PC-9 (cell line): ENCODE measurements around the gene PTPN1. TPM values are rescaled to one million over a fixed set of nuclear protein-coding genes. Genes with fewer than 3 reads are reported as not detected.

ENCODE experiments used
- BruUV-seq: library from RNA; stranded (reverse); fragments of 400-500 nt; replicated peaks from 2 replicates; lab custom pipeline; 2021; lab: Mats Ljungman, UMichigan
- CTCF ChIA-PET: fragments of 300-600 bp; sonication (Branson Sonifier 250); formaldehyde crosslinking; loops from one replicate; lab custom pipeline; 2022; ENCODE audit warnings: antibody characterized with exemption; lab: Charles Lee
- POLR2A ChIA-PET: fragments of 300-600 bp; sonication (Branson Sonifier 250); formaldehyde crosslinking; loops from one replicate; lab custom pipeline; 2022; ENCODE audit warnings: antibody characterized with exemption; ENCODE audit not compliant: unreplicated experiment; lab: Charles Lee
- DNase-seq, 2 experiments: peaks; one replicate each; pipeline versions ENCODE4 v3.0.0 to v3.0.0-alpha.2; 2015 to 2022; ENCODE audit warnings: mixed read lengths in 1 of 2
- H2AFZ ChIP-seq: fragments of 200-600 bp; sonication (generic); 2 replicates; pipeline ENCODE4 v1.8.1; 2017; ENCODE audit warnings: antibody characterized with exemption
- H3F3A ChIP-seq: fragments of 200-600 bp; sonication (generic); 2 replicates; pipeline ENCODE4 v1.8.1; 2017; ENCODE audit warnings: antibody characterized with exemption, mild to moderate bottlenecking, low read depth; ENCODE audit not compliant: insufficient read depth
- H3K27ac ChIP-seq: fragments of 200-600 bp; sonication (generic); 2 replicates; pipeline ENCODE4 v1.6.1; 2016; ENCODE audit warnings: mixed run types
- H3K27me3 ChIP-seq: fragments of 200-600 bp; sonication (generic); 2 replicates; pipeline ENCODE4 v1.6.1; 2016; ENCODE audit warnings: low read depth, mixed run types; ENCODE audit not compliant: insufficient read depth
- H3K36me3 ChIP-seq: fragments of 200-600 bp; sonication (generic); 2 replicates; pipeline ENCODE4 v1.6.1; 2016; ENCODE audit warnings: low read depth, mixed run types
- H3K4me1 ChIP-seq: fragments of 200-600 bp; sonication (generic); replicated peaks from 2 replicates; pipeline ENCODE4 v1.6.1; 2016; ENCODE audit warnings: mixed run types; ENCODE audit not compliant: insufficient read depth
- H3K4me2 ChIP-seq: fragments of 200-600 bp; sonication (generic); 2 replicates; pipeline ENCODE4 v1.6.1; 2017; ENCODE audit warnings: mixed run types
- H3K4me3 ChIP-seq: fragments of 200-600 bp; sonication (generic); 2 replicates; pipeline ENCODE4 v1.6.1; 2016; ENCODE audit warnings: mixed run types
- H3K79me2 ChIP-seq: fragments of 200-600 bp; sonication (generic); 2 replicates; pipeline ENCODE4 v1.6.1; 2017; ENCODE audit warnings: low read depth, mixed run types
- H3K9me2 ChIP-seq: fragments of 200-600 bp; sonication (generic); 2 replicates; pipeline ENCODE4 v1.8.1; 2017; ENCODE audit warnings: mild to moderate bottlenecking; ENCODE audit not compliant: insufficient read depth
- H3K9me3 ChIP-seq: fragments of 200-600 bp; sonication (generic); 2 replicates; pipeline ENCODE4 v1.8.1; 2016; ENCODE audit warnings: low read depth; ENCODE audit not compliant: insufficient read depth
- H4K20me1 ChIP-seq: fragments of 200-600 bp; sonication (generic); 2 replicates; pipeline ENCODE4 v1.8.1; 2017; ENCODE audit not compliant: insufficient read depth
- CTCF ChIP-seq: fragments of 200-600 bp; sonication (generic); conservative IDR thresholded peaks from 2 replicates; pipeline ENCODE4 v1.6.1; 2017; ENCODE audit warnings: mixed run types, antibody characterized with exemption, mild to moderate bottlenecking, moderate library complexity
- EZH2 ChIP-seq: fragments of 200-600 bp; sonication (generic); IDR thresholded peaks from 2 replicates; pipeline ENCODE4 v1.8.0; 2017; ENCODE audit warnings: antibody characterized with exemption, low read depth
- intact Hi-C: fragments of 100-400 bp; cut with micrococcal nuclease; formaldehyde crosslinking; loops from one replicate; pipeline ENCODE4 v1.10.0; 2022; ENCODE audit not compliant: unreplicated experiment
- total RNA-seq: library from RNA; stranded (reverse); gene quantifications from 2 replicates; pipeline ENCODE4 v1.2.3, GENCODE V29; 2021

PTPN1 gene
- total RNA-seq, 1 experiment from 2014 or later, result 59.8 TPM

GRCh38 chr20:50491926-50492634, 18.1 kb upstream of the PTPN1 start:
- DNase-seq, result peak; percentile 36 to 58
- H3K4me2 ChIP-seq, result no peak overlapping the region
- no TSS peak for BruUV-seq
- H4K20me1 ChIP-seq, result no peaks in the 10 kb centered on the region
- H2AFZ ChIP-seq, result no peak overlapping the region
- H3K27ac ChIP-seq, result peak overlapping the region; percentile 88
- H3K36me3 ChIP-seq, result no peaks in the 10 kb centered on the region
- H3F3A ChIP-seq, result peaks cover 46% of the 10 kb centered on the region
- ChIA-PET CTCF (interaction anchor here (0.6 to 1.3 kb wide), 6 partner anchors 27 to 252 kb away, joined by 3 to 8 read pairs (median 4); no protein-coding TSS in a partner anchor), POLR2A (interaction anchor here (0.6 to 0.7 kb wide), 5 partner anchors 20 to 237 kb away, joined by 3 to 44 read pairs (median 10); no protein-coding TSS in a partner anchor)
- no peaks in the 10 kb centered on the region for H3K79me2 ChIP-seq
- H3K9me2 ChIP-seq, result no peaks in the 10 kb centered on the region
- no peaks in the 10 kb centered on the region for H3K27me3 ChIP-seq
- TF ChIP-seq EZH2 (no peak), CTCF (no peak)
- no peak overlapping the region for H3K4me3 ChIP-seq
- H3K9me3 ChIP-seq, result no peaks in the 10 kb centered on the region
- intact Hi-C loops, result loop anchor here (5.0 kb wide), 1 partner anchor 50 kb away; no protein-coding TSS in a partner anchor
- peaks cover 29% of the 10 kb centered on the region for H3K4me1 ChIP-seq

- no TSS peak for BruUV-seq
- no peaks in the 10 kb centered on the region for H3K79me2 ChIP-seq
- peaks cover 32% of the 10 kb centered on the region for H3K4me1 ChIP-seq
Observed at GRCh38 chr20:50493881-50494253, 16.3 kb upstream of the PTPN1 start.

GRCh38 chr20:50494428-50494827, 15.8 kb upstream of the PTPN1 start:
- BruUV-seq, result no TSS peak
- no peak overlapping the region for H3K4me2 ChIP-seq
- CTCF ChIA-PET, result no interaction called here
- no peaks in the 10 kb centered on the region for H3K9me2 ChIP-seq
- H3K36me3 ChIP-seq, result no peaks in the 10 kb centered on the region
- no peak overlapping the region for H2AFZ ChIP-seq
- DNase-seq, result no peak
- intact Hi-C loops, result loop anchor here (5.0 kb wide), 1 partner anchor 48 kb away; no protein-coding TSS in a partner anchor
- POLR2A ChIA-PET, result no interaction called here
- TF ChIP-seq EZH2 (no peak), CTCF (no peak)
- no peaks in the 10 kb centered on the region for H3K79me2 ChIP-seq
- peaks cover 32% of the 10 kb centered on the region for H3K4me1 ChIP-seq
- no peaks in the 10 kb centered on the region for H3K9me3 ChIP-seq
- no peaks in the 10 kb centered on the region for H3K27me3 ChIP-seq
- H3K4me3 ChIP-seq, result no peak overlapping the region
- H3K27ac ChIP-seq, result no peak overlapping the region
- H3F3A ChIP-seq, result peaks cover 49% of the 10 kb centered on the region
- H4K20me1 ChIP-seq, result no peaks in the 10 kb centered on the region

More at GRCh38 chr20:50493881-50494253, 16.3 kb upstream of the PTPN1 start:
- H4K20me1 ChIP-seq, result no peaks in the 10 kb centered on the region
- H3K27ac ChIP-seq, result peak overlapping the region; percentile 88
- no peaks in the 10 kb centered on the region for H3K9me2 ChIP-seq
- DNase-seq, result no peak
- H3K4me2 ChIP-seq, result peak overlapping the region; percentile 48
- no peak overlapping the region for H2AFZ ChIP-seq
- POLR2A ChIA-PET, result no interaction called here
- CTCF ChIA-PET, result interaction anchor here (0.5 kb wide), 1 partner anchor 187 kb away, joined by 6 read pairs; no protein-coding TSS in a partner anchor
- intact Hi-C loops, result loop anchor here (5.0 kb wide), 1 partner anchor 48 kb away; no protein-coding TSS in a partner anchor
- peaks cover 49% of the 10 kb centered on the region for H3F3A ChIP-seq
- H3K4me3 ChIP-seq, result no peak overlapping the region
- no peaks in the 10 kb centered on the region for H3K36me3 ChIP-seq
- TF ChIP-seq EZH2, result no peak
- no peak for TF ChIP-seq CTCF
- H3K9me3 ChIP-seq, result no peaks in the 10 kb centered on the region
- no peaks in the 10 kb centered on the region for H3K27me3 ChIP-seq
